Measurements from ENCODE around the gene MRPS27.

The MRPS27 gene

GRCh38 chr5:72238712-72239445 lies 81.2 kb downstream of the MRPS27 start:
- no peak overlapping the region for H3K27ac ChIP-seq
- TF ChIP-seq CTCF (conservative IDR thresholded peaks at IDR 0.05), result no peak
- no peak for TF ChIP-seq ZFX (IDR thresholded peaks at IDR 0.05)

GRCh38 chr5:72237879-72238278 lies 82.2 kb downstream of the MRPS27 start:
- TF ChIP-seq ZFX (IDR thresholded peaks at IDR 0.05), result no peak
- TF ChIP-seq CTCF (conservative IDR thresholded peaks at IDR 0.05), result no peak
- no peak overlapping the region for H3K27ac ChIP-seq

- TF ChIP-seq ZFX (IDR thresholded peaks at IDR 0.05), result no peak
- TF ChIP-seq CTCF (conservative IDR thresholded peaks at IDR 0.05), result no peak
- no peak overlapping the region for H3K27ac ChIP-seq
Measured at GRCh38 chr5:72237415-72237814, 82.6 kb downstream of the MRPS27 start.

- TF ChIP-seq CTCF (conservative IDR thresholded peaks at IDR 0.05) (no peak), ZFX (IDR thresholded peaks at IDR 0.05) (no peak)
- H3K27ac ChIP-seq, result no peak overlapping the region
Measured at GRCh38 chr5:72235725-72236124, 84.3 kb downstream of the MRPS27 start.

GRCh38 chr5:72234868-72235267 lies 85.2 kb downstream of the MRPS27 start:
- no peak overlapping the region for H3K27ac ChIP-seq
- TF ChIP-seq CTCF (conservative IDR thresholded peaks at IDR 0.05) (no peak), ZFX (IDR thresholded peaks at IDR 0.05) (no peak)

- TF ChIP-seq ZFX (IDR thresholded peaks at IDR 0.05) (no peak), CTCF (conservative IDR thresholded peaks at IDR 0.05) (no peak)
- H3K27ac ChIP-seq, result no peak overlapping the region
Measured at GRCh38 chr5:72234265-72234700, 85.8 kb downstream of the MRPS27 start.

GRCh38 chr5:72233835-72234234 lies 86.2 kb downstream of the MRPS27 start:
- no peak overlapping the region for H3K27ac ChIP-seq
- TF ChIP-seq CTCF (conservative IDR thresholded peaks at IDR 0.05) (no peak), ZFX (IDR thresholded peaks at IDR 0.05) (no peak)
